Activated naive CD4-positive, alpha-beta T cell treated with anti-CD3 and anti-CD28 coated beads, Interleukin-2, amount 50 U/mL, for 16 hours (primary cell): ENCODE measurements around the gene RFX5.
"Not testable (repeated sequence)": the region's sequence is repeated elsewhere in the genome, so short reads cannot be mapped to it uniquely, and the experiment has no call there.

Experiments
- DNase-seq: peaks from one replicate; pipeline ENCODE4 v3.0.0-alpha.2; 2020

The RFX5 gene

DNA sequence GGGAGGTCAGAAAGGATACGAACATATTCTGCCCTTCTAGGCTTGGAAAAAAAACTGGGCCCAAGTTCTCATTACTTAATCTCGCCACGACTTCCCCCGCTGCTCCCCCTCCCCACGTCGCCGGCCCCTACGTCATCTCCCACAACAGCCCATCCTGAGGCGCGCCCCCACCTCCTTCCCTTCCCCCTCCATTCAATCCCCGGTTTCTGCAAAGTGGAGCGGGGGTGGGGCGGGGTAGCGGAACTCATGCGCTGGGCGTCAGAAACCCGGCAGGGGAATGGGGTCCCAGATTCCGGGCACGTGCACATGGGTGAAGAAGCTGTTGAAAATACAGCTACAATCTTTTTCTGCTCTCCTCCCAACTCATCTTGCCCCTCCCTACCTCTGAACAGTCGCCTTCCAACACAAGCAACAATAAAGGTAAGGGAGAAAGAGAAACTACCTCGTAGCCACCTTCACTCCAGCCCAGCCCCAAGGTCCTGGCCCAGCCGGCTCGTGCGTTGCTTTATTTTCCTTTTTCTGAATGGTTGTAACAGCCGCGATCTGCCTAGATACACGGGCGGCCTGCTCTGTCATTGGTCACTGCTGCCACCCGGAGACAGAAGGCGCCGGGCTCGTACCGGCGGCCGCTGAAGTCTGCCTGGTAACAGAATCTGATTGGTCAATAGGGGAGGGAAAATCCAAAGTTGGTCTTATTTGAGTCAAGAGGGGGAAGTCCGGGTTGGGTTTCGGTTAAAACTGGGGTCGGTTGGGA, at the start of gene RFX5:
Gene RFX5 (minus strand): TSS at position 484 of the 754 bp plus-strand sequence. CDS start 932 bp downstream, outside the sequence.
- DNase-seq = peak; percentile 92

DNA sequence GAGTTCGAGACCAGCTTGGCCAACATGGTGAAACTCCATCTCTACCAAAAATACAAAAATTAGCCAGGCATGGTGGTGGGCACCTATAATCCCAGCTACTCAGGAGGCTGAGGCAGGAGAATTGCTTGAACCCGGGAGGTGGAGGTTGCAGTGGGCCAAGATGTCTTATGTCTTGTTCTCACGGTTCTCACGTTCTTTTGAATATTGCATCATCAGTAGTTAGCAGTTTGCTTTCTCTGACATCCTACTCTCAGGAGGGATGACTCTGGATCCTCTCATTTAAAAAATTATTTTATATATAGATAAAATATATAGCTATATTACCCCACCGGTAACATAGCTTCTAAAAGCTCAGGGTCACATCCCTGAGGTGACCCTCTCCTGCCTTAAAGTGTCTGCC, 49.2 kb upstream of the RFX5 start:
- not testable (repeated sequence) for DNase-seq

DNA sequence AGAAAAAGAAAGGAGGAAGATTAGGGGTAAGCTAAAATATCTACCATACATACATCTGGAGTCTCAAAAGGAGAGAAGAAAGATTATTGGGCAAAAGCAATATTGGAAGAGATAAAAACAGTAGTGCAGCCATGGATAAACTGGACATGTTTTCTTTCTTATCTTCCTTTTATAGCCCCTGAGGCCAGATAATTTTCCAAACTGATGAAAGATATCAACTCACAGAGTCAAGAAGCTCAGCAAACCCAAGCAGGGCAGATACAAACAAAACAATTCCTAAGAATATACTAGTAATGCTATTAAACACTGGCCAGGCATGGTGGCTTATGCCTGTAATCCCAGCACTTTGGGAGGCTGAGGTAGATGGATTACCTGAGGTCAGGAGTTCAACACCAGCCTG, 46.5 kb upstream of the RFX5 start:
- DNase-seq = no peak

DNA sequence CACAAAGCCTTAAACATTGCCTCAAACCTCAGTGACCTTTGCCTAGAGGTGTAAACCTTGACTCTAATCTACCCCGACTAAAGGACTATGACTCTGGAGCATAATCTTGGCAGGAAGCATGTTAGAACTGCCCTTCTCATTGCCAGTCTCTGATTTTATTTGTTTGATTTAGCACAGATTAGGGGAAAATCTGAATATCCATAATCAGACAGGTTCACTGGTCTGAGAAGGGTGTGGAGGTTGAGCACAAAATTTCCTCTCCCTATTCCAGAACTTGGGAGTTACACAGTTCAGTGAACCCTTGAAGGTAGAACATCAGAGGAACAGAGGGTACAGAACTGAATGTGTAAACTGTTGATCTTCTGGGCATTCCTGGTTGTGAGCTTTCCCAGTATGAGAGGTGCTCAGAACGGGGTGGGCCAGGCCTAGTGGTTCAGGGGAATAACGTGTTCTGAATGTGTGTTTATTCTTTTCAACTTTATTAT, 44.1 kb upstream of the RFX5 start:
- DNase-seq = no peak

DNA sequence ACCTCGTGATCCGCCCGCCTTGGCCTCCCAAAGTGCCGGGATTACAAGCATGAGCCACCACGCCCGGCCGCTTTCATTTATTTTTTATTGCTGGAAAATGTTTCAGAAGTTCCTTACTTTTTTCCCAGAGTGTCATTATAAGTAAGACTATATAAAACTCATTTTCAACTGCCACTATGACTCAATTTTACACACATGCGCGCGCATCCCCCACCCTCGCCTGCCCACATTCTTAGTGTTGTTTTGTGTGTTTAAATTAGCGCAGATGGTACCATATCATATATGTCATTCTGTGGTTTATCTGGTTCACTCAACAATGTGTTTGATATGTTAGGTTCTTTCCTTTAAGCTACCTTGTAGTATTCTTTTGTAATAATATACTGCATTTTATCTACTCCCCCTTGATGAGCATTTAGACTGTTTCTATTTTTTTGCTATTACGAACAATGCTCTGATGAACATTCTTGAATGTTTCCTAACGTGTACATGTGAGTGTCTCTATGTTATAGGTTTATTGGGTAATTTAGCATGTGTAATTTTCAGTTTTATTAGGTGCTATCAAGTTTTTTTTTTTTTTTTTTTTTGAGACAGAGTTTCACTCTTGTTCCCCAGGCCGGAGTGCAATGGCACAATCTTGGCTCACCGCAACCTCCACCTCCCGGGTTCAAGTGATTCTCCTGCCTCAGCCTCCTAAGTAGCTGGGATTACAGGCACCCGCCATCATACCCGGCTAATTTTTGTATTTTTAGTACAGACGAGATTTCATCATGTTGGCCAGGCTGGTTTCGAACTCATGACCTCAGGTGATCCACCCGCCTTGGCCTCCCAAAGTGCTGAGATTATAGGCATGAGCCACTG, 43.4 kb upstream of the RFX5 start:
- not testable (repeated sequence) for DNase-seq

DNA sequence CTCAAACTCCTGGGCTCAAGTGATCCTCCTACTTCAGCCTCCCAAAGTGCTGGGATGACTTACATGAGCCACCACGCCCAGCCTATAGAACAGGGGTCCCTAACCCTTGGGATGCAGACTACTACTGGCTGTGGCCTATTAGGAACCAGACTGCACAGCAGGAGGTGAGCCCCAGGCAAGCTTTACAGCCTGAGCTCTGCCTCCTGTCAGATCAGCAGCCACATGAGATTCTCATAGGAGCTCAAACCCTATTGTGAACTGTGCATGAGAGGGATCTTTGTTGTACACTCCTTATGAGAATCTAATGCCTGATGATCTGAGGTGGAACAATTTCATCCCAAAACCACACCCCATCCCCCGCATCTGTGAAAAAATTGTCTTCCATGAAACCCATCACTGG, 39.0 kb upstream of the RFX5 start:
- no peak for DNase-seq

DNA sequence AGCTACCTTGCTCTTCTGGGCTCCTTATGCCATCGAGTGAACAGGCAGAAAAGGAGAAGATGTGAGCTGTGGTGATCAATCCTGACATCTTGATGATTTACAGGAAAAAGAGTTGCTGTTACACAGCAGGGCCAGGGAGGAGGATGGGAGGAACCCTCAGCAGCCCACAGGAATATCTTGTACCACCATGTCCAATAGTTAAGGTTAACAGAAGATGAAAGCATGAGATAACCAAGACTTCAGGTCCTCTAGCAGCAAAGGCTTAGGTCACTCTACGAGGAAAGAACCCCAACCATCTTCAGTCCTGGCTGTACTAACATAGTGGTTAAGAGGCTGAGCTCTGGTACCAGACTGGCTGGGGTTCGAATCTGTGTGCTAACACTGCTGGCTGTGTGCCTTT, 37.5 kb upstream of the RFX5 start:
- no peak for DNase-seq

DNA sequence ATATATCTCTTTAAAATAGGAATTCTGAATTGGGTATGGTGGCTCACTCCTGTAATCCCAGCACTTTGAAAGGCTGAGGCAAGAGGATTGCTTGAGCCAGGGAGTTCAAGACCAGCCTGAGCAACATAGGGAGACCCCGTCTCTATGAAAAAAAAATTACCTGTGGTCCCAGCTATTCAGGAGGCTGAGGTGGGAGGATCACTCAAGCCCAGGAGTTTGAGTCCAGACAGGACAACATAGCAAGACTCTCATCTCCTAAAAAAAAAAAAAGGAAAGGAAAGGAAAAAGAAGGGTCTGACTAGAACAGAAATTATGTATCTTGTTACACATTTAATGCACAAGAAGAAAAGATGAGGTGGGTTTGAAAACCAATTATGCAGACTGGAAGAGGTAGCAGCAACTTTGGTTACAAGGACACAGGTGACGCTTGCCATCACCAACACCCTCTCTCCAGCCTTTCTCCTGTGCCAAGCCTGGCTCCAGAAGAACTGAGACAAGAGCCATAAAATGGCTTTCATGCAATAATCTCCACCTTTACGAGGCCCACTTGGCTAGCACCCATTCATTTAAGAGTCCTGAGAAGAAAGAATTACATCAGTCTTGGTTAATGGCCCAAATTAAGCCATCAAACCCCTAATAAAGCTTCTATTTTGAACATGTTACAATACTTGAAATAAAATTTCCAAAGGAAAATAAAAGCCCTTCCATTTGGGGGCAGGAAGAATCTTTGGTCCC, 30.3 kb upstream of the RFX5 start:
- DNase-seq = no peak

DNA sequence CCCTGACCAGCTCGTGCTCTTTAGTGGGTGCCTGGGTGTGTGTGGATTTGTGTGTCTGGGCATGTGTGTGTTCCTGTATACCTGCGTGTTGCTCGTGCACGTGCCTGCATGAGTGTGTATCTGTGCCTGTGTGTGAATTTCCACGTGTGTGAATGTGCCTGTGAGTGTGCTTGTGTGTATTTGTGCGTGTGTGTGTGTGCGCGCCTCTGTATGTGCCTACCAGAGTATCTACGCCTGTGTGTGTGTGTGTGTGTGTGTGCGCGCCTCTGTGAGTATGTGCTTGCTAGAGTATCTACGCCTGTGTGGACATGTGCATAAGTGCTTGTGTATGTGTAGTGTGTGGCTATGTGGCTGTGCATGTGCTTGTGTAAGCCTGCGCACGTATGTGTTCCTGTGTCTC, 26.1 kb upstream of the RFX5 start:
- DNase-seq = no peak

DNA sequence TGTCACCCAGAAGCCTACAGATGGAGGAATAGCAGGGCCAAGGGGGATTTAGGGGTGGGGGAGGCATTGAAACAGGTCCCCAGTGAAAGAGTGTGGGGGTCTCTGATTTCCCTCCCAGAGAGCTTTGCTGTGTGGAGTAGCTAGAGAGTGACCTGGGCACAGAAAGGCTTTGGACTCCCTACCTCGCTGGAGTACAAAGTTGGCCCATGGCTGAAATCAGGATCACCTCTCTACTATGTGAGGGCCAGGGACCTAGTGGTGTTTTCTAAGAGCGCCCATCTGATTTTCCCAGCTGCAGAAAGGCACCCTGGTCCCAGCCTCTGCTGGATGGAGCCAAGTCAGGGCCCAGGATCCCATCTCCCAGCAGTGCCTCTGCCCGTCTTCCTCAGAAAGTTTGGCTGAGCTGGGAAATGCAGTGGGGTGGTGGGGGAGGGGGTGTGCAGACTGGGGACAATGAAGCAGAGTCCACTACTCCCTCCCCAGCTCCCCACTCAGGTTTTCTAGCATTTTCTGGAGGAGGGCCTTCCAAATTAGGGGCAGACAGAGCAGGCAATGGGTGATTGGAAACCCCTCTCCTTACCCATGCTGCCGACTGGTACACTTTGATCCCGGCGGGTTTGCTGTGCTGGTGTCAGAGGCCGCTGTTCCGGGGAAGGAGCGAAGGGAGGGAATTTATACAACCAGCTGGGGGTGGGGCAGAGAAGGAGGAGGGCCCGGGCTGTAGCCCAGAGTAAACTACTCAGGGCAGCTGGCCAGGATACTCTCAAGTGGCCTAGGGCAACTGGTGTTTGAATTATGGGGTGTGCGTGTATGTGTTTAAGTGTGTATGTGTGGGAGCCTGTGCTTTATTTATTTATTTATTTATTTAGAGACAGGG, 25.2 kb upstream of the RFX5 start, which contains the start of gene SELENBP1:
Gene SELENBP1 (minus strand): TSS at position 648 of the 877 bp plus-strand sequence. CDS start 64 bp downstream, at position 584.
- DNase-seq = no peak

DNA sequence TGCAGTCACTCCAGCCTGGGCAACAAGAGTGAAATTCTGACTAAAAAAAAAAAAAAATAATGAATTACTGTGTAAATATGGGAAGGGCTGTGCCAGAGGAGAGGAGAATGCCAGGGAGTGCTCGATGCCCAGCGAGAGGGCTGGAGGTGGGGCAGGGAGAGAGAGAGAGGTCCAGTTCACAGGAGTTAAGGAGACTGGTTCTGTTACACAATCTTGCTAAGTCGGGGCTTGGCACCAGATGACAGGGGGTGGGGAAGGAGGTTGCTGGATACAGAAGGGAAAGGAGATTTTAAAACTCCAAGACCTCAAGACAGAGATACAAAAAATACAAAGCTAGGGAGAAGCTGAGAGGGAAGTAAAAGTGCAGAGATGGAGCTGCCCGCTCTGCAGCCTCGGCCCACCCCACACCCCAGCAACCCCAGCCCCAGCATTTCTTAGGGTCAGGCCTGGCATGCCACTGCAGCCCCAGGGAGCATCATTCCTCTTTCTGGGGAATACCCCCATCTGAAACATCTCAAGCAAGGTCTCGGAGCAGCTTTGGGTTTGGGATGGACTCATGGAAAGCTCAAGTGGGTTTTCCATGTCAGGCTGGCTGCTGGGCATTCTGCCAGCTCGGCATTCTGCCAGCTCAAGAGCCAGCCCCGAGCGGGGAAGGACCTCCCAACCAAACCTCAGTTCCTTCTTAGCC, 24.5 kb upstream of the RFX5 start:
- DNase-seq = no peak

DNA sequence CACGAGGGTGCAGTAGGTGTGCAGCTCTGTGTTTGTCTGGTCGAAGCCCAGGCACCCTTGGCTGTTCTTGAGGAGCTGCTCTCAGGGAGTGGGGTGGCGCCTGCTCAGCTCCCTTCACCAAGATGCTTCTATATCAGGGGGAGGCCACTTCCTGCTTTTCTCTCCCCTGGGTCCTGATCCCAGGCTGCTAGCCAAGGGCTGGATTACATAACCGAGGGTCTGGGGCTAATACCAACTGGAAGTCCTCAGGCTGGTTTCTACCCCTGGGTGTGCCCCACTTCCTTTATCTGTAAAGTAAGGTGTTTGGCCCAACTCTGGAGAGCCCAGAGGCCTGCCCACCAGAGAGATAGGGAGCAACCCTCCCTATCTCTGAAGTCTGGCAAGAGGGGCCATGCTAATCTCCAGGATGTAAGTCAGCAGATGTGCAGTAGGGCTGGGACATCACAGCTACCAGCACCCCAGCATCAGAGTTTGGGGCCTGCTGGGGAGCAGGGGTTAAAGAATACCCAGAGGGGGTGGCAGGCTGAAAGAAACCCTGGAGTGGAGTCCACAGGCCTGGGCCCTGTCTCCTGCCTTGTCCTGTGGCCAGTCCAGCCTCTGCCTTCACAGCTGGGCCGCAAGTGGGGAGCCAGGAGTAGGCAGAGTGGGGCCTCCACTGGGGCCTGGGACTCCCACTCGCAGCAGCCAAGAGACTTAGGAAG, 23.3 kb upstream of the RFX5 start:
- no peak for DNase-seq

DNA sequence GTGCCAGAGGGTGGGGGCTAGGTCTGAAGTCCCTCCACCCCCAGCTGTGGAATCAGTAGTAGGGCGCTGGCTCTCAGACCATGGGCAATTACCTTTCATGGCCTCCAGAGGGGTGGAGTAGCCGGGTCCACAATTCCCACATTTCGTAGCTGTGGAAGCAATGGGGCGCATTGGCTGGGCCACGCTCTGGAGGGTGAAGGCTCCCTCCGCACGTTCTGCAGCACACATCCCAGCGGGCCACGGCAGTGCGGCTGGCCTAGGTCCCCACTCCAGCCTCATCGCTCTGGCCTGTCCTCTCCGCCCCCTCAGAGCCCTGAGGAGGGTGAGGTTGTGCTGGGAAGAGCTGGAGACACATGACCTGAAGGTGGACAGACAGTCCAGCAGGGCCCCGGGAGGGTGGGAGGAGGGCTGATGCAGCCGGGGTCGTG, 22.6 kb upstream of the RFX5 start:
- DNase-seq = no peak

DNA sequence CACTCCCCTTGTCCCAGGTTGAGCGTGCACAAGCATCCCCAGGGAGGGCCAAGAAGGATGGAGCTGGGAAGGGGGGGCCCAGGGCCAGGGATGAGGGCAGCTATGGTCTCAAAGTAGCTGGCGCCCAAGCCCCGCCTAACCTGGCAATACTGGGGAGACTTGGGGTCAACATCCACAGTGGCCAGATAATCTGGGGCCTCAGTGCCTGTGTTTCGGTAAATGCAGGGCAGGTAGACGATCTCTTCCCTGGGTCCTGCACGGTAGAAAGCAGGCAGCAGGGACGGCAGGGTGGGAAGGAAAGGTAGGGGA, 22.2 kb upstream of the RFX5 start:
- DNase-seq = no peak

DNA sequence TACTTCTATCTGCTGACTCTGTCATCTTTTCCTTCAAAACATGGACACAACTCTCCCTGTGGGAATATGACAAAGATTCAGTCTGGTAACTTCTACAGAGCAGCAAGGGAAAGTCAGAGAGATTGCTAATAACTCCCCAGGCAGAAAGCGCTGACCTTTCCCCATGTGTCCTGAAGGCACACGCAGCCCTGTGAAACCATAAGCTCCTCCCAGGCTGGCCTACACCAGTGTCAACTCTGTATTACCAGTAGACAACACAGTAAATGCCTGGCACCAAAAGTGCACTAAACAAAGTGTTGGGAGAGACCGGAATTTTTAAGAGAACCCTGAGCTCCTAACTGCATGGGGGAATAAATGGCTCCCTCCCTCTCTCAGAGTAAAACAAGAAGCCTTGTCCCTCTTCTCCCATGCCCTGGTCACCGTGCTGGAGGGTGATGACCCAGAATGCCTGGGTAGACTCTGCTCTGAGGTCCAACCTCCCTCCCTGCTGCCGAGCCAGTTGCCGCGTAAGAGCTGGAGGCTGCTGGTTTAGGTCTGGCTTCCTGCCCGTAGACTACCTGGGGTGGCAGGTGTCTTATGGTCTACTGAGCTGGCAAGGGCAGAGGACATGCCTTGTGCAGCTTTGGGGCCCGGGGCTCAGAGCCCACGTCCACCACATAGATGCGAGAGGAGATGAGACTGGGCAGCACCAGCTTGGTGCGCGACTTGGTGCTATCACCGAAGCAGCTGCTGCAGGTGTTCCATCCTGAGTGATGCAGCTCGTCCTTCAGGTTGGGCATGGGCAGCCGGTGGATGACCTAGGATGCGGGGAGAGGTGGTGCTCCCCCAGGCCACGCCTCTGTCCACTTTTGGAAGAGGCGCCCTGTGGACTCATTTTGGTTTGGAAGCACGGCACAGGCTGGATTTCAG, 21.6 kb upstream of the RFX5 start:
- no peak for DNase-seq

DNA sequence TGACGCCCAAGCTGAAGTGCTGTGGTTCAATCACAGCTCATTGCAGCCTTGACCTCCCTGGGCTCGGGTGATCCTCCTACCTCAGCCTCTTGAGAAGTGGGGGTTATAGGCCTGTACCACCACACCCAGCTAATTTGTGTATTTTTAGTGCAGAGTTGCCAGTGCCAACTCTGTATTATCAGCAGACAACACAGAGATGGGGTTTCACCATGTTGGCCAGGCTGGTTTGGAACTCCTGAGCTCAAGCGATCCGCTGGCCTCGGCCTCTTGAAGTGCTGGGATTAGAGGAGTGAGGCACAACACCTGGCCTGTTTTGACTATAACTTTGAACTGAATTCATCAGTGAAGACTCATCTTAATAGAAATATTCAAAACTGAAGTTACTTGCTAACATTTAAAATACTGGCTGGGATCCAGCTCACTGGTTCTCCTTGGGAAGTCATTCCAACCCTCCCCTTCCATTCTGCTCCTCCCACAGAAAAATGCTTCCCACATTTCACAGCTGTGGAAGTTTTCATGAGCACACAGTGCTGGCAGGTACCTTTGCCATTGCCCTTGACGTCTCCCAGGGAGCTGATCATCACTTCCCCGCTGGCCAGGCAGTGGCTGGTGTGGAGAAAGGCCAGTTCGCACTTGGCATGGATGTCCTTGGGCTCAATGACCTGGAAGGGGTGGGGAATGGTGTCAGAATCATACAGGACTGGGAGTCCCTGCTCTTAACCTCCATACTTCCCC, 20.8 kb upstream of the RFX5 start:
- no peak for DNase-seq

DNA sequence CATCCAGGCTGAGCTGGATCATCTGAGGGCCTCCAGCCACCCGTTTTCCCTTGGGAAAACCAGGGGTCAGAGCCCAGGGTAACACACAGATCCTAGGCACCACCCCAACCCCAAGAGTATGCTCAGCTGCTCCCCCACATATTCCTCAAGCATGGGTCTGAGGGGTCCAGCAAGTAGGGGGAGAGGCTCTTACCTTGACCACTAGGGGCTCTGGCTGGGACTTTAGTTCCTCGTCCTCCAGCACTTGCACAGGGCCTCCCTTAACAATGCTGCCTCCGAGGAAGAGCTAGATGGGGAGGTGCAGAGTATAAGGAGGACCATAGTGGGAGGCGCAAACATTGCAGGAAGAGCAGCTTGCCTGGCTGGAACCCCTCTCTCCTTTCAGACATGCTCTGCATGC, 17.9 kb upstream of the RFX5 start:
- DNase-seq = no peak

DNA sequence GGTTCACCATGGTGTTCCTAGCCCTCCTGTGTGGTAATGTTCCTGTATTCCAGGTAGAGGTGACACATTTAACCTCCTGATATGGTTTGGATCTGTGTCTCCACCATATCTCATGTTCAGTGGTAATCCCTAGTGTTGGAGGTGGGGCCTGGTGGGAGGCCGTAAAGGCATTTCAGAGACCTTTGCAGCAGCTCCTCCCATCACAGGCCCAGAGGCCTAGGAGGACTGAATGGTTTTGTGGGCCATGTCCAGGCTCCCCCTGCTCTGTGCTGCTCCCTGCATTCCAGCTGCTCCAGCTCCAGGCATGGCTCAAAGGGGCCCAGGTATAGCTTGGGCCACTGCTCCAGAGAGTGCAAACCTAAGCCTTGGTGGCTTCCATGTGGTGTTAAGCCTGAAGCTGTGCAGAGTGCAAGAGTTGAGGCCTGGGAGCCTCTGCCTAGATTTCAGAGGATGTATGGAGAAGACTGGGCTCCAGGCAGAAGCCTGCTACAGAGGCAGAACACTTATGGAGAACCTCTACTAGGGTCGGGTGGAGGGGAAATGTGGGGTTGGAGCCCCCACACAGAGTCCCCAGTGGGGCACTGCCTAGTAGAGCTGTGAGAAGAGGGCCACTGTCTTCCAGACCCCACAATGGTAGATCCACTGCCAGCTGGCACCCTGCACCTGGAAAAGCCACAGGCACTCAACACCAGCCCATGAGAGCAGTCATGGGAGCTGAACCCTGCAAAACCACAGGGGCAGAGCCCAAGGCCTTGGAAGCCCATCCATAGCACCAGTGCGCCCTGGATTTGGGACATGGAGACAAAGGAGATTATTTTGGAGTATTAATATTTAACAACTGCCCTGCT, 15.5 kb upstream of the RFX5 start:
- no peak for DNase-seq
